HUDEP-2 (cell line): ENCODE data around the gene CYP2F1.
A peak's percentile ranks its signal among the peaks of the same experiment; 100 is the strongest.
"Not testable (repeated sequence)": the region's sequence is repeated elsewhere in the genome, so short reads cannot be mapped to it uniquely, and the experiment has no call there.

ENCODE experiments used
- DNase-seq, 76 experiments: peaks; one replicate each; lab custom pipeline; 2025; ENCODE audit not compliant: unreplicated experiment in 76 of 76; lab: John Stamatoyannopoulos, UW

Gene CYP2F1, protein sequence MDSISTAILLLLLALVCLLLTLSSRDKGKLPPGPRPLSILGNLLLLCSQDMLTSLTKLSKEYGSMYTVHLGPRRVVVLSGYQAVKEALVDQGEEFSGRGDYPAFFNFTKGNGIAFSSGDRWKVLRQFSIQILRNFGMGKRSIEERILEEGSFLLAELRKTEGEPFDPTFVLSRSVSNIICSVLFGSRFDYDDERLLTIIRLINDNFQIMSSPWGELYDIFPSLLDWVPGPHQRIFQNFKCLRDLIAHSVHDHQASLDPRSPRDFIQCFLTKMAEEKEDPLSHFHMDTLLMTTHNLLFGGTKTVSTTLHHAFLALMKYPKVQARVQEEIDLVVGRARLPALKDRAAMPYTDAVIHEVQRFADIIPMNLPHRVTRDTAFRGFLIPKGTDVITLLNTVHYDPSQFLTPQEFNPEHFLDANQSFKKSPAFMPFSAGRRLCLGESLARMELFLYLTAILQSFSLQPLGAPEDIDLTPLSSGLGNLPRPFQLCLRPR

DNA sequence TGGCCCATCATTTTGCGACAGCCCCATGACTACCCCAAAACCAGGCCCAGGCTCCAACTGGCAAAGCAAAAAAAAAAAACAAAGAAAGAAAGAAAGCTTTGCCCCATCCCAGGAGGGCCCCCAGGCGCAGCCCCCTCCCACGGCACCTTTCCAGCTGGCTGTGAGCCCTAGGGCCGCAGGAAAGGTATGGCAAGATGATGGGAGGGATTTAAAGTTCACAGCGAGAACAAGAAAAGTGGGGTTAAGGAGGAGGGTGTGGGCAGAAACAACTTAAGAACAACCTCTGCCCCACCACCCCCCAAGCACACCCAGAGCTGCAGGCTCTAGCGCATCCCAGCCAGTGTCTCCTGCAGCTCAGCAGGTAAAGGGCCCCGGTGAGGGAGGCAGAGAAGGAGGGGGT lies at the start of gene CYP2F1:
CYP2F1 (plus strand) TSS at position 301 of the 400 bp plus-strand sequence. CDS start 1,757 bp downstream, outside the sequence.
- DNase-seq, result no peak

DNA sequence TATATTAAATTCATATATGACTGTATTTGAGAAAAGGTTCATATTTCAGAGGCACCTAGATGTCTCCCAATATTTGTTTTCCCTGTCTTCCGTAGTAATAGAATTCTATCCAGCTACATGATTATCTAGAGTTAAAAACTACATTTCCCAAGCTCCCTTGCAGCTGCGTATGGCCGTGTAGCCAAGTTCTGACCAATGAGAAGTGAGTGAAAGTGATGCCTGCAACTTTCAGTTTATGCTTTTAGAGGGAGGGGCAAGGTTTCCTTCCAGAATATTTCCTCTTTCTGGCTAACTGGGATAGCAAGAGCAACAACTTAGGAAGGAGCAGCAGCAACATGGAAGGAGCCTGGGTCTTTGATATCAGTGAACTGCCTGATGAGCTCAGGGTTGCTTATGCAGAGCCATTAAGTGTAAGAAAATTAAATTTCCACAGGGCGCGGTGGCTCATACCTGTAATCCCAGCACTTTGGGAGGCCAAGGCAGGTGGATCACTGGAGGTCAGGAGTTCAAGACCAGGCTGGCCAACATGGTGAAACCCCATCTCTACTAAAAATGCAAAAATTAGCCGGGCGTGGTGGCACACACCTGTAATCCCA lies 49.2 kb upstream of the CYP2F1 start:
- DNase-seq, result no peak

DNA sequence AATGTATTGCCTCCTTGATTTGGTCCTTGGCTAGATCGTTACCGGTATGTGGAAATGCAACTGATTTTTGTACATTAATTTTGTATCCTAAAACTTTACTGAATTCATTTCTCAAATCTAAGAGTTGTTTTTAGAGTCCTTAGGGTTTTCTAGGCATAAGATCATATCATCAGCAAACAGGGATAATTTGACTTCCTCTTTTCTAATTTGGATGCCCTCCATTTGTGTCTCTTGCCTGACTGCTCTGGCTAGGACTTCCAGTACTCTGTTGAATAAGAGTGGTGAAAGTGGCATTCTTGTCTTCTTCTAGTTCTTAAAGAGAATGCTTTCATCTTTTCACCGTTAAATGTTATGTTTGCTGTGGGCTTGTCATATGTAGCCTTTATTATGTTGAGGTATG lies 37.9 kb upstream of the CYP2F1 start:
- DNase-seq, result no peak

DNA sequence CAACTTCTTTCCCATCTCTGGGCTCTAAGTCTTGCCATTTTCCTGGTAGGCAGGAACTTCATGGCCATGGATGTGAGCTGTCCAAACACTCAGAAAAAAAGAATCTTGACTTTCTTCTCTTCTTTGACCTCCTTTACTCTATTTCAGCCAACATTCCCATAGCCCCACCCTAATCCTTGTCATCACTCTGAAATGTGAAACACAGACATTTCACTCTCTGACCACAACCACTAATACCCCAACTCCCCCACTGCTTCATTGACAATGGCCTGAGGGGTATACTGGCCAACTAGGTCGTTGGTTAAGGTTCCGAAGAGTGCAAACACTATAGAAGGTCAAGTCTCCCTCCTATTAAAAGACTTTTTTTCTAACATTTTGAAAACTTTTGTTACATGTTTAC lies 30.7 kb upstream of the CYP2F1 start:
- DNase-seq, result no peak

DNA sequence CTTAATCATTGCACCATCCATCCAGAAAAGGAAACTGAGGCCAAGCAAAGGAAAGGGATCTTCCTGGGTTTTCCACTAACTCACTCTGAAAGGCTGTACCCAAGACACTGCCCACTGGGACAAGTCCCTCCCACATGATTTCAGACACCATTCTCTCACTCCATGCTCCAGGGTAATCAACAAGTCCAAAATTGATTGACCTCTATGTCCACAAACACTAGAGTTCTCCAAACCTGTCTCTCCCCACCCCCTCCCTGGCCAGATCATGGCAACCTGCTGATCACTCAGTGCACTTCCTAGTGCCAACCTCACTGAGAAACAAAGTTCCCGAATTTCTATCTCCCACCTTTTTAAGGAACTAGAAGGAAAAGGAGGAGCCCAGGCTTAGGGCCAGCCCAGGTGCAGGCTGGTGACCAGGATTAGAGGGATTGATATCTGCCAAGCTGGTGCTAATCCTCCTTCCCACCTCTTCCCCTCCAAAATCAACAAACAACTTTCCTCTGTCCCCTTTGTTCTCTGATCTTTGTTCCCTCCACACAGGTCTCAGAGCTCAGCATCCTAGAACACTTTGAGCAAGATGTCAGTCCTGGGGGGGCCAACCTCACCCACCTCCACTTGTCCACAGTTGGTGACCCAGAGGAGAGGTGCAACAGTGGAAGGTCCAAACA lies 28.4 kb upstream of the CYP2F1 start:
- DNase-seq, result no peak

DNA sequence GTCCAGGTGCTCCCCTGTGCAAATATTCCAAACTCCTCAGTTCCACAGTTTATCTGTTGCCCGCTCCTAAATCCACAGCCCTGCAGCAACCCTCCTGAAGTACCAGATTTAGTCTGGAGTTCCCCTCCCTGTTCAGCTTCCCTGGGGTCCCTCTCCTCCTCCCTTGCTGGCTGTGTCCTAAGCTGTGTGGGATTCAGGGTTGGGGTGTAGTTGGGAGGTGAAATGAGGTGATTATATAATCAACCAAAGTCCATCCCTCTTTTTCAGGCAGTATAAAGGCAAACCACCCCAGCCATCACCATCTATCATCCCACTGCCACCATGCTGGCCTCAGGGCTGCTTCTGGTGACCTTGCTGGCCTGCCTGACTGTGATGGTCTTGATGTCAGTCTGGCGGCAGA lies 26.1 kb upstream of the CYP2F1 start, which contains the start of gene CYP2A13:
CYP2A13 (plus strand) TSS at position 301 of the 400 bp plus-strand sequence; CDS start at position 322, 21 bp downstream.
- DNase-seq, result no peak

DNA sequence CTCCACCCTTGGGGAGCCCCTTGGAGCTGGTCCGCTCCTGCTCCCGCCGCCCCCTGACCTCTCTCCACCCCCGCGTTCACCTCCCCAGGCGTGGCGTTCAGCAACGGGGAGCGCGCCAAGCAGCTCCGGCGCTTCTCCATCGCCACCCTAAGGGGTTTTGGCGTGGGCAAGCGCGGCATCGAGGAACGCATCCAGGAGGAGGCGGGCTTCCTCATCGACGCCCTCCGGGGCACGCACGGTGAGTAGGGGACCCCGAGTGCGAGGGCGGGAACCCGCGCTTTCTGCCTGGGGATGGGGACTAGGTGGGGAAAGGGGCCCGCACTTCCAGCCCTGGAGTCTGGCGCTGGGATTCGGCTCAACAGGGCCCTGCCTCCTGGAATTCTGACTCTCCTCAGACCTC lies 24.3 kb upstream of the CYP2F1 start:
- DNase-seq, result no peak

DNA sequence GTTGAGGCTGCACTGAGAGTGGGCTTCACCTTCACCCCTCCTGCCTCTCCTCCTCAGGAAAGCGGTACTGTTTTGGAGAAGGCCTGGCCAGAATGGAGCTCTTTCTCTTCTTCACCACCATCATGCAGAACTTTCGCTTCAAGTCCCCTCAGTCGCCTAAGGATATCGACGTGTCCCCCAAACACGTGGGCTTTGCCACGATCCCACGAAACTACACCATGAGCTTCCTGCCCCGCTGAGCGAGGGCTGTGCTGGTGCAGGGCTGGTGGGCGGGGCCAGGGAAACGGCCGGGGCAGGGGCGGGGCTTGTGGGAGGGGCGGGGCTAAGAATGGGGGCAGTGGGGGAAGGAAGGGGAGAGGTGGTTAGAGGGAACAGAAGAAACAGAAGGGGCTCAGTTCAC lies 18.5 kb upstream of the CYP2F1 start:
- peak in 1 of 76 experiments; percentile 7 for DNase-seq

DNA sequence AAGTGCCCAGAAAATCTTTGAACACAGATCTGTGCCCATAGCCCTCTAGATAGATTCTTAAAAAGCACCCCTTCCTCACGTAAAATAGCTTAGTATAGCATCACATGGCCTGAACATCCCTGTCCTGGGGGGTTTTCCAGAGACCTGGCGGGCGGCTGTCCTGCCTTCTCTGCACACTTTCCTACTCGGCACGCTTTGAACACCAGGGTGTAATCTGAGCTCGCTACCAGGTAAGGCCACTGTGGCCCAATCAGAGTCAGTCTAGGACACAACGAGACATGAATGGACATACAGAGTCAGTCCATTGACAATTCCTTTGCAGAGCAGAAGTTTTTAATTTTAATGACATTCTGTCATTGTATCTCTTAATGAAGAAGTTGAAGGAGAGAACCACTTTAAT lies 17.9 kb upstream of the CYP2F1 start:
- DNase-seq, result no peak

DNA sequence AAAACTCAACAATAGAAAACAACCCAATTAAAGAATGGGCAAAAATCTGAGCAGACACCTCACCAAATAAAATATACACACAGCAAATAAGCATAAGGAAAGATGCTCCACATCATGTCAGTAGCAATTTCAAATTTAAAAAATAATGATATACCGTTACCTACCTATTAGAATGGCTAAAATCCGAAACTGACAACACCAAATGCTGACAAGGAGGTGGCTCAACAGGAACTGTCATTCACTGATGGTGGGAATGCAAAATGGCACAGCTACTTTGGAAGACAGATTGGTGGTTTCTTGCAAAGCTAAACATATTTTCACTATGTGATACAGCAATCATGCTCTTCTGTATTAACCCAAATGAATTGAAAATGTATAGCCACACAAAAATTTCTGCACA lies 16.9 kb upstream of the CYP2F1 start:
- DNase-seq, result no peak

DNA sequence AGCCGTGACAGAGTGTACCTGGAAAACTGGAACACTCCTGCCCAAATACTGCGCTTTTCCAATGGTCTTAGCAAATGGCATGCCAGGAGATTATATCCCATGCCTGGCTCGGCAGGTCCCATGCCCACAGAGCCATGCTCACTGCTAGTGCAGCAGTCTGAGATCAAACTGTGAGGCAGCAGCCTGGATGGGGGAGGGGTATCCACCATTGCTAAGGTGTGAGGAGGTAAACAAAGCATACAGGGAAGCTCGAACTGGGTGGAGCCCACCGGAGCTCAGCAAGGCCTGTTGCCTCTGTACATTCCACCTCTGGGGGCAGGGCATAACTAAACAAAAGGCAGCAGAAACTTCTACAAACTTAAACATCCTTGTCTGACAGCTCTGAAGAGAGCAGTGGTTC lies 15.5 kb upstream of the CYP2F1 start:
- no peak for DNase-seq

DNA sequence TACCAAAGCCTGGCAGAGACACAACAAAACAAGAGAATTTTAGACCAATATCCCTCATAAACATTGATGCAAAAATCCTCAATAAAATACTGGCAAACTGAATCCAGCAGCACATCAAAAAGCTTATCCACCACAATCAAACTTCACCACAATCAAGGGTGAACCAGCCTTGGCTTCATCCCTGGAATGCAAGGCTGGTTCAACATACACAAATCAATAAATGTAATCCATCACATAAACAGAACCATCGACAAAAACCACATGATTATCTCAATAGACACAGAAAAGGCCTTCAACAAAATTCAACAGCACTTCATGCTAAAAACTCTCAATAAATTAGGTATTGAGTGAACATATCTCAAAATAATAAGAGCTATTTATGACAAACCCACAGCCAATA lies 12.0 kb upstream of the CYP2F1 start:
- DNase-seq, result not testable (repeated sequence)

DNA sequence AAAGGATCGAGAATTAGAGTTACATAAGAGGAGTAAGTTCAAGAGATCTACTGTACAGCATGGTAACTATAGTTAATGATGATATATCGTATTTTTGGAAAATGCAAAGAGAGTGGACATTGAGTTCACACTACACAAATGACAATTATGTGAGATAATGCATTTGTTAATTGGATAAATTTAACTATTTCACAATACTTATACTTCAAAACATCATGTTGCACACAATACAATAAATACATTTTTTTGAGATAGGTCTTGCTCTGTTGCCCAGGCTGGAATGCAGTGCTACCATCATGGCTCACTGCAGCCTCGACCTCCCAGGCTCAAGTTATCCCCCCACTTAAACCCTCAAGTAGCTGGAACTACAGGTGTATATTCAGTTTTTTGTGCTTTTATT lies 8.1 kb upstream of the CYP2F1 start:
- DNase-seq, result no peak

DNA sequence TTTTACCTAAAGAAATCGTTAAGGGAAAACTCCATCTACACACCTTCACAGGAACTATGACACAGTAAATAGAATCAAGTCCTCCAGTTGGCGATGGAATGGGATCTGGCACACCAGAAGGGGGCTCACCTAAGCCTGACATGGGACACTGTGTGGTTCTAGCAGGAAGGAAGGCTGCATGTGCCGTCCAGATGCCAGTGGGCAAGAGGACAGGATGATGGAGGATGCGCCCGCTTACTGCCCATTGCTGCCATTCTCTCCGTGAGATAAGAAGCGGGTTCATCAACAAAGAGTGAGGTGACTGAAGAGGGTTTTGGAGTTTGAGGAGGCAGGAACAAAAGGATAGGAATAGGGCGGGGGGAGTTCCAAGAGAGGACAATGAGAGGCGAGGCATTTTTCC lies 2.9 kb upstream of the CYP2F1 start:
- DNase-seq, result no peak

DNA sequence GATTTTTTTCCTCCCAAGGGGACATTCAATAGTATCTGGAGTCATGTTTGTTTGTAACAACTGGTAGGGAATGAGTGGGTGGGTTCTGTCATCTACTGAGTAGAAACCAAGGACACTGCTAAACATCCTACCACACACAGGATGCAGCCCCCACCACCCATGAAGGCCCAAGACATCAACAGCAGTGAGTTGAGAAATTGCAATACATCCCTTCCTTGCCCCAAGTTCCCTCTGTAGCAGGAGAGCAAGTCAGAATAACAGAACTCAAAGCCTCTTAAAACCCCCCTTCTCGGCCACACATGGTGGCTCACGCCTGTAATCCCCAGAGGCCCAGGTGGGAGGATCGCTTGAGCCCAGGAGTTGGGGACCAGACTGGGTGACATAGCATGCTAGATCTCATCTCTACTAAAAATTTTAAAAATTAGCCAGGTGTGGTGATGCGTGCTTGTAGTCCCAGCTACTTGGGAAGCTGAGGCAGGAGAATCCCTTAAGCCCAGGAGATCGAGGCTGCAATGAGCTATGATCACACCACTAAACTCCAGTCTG lies 2.4 kb upstream of the CYP2F1 start:
- DNase-seq, result no peak

DNA sequence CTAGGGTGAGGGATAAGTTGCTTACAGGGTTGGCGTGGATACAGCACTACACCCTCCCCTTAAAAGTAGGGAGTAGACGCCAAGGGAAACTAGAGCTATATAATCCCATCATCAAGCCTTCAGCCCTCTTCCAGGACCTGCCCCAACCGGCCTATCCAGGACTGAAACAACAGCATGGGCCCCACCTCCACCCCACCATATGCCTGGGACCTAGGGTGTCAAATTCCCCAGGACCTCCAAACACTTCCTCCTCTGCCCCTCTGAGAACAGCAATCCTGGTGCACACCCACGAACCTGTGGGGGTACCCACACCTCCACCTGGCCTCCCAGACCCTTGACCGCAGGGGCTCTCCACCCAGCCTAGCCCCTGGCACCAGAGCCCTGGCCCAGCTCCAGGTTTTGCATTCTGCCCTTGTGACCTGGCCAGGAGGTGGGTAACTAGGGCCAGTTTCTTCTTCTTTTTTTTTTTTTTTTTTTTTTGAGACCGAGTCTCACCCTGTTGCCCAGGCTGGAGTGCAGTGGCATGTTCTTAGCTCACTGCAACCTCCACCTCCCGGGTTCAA lies 1.4 kb upstream of the CYP2F1 start:
- no peak for DNase-seq

DNA sequence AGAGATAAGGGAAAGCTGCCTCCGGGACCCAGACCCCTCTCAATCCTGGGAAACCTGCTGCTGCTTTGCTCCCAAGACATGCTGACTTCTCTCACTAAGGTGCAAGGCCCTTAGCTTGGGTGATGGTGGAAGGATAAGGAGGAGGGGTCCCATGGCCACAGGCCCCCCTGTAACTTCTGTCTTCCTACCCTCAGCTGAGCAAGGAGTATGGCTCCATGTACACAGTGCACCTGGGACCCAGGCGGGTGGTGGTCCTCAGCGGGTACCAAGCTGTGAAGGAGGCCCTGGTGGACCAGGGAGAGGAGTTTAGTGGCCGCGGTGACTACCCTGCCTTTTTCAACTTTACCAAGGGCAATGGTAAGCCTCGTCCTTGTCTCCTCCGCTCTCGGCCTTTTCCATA lies 2.0 kb downstream of the CYP2F1 start:
- no peak for DNase-seq

DNA sequence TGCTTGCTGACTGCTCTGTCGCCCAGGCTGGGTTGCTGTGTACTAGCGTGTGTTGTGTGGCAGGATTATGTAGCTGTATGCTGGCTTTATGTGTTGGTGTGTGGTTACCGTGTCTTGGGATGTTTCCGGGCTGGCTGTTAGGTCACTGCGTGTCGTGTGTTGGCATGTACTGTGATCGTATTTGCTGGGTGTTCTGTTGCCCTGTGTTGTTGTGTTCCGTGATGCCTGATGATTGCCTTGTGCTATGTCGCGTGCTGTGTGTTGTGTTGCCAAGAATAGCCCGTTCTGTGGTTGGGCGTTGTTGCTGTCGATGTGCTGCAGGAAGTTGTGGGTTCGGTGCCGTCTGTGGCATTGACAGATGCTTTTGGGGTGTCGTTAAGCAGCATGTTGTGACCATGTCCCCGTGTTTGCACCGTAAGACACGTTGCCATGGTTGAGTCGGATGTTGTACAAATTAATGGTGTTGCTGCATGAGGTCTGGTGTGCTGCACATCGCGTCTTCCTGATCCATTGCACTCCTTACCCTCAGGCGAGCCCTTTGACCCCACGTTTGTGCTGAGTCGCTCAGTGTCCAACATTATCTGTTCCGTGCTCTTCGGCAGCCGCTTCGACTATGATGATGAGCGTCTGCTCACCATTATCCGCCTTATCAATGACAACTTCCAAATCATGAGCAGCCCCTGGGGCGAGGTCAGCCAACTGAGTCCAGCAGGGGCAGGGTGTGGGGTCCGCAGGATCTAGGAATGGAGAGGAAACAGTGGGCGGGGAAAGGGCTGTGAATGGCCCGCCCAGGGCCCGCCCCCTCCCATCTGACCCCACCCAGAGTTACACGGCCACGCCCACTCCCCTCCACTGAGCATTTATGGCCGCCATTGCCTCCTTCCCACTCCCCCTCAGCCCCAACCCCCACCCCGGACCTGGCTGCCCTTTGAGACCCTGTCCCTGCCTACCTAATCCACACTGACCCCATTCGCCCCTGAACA lies 7.0 kb downstream of the CYP2F1 start:
- not testable (repeated sequence) for DNase-seq

DNA sequence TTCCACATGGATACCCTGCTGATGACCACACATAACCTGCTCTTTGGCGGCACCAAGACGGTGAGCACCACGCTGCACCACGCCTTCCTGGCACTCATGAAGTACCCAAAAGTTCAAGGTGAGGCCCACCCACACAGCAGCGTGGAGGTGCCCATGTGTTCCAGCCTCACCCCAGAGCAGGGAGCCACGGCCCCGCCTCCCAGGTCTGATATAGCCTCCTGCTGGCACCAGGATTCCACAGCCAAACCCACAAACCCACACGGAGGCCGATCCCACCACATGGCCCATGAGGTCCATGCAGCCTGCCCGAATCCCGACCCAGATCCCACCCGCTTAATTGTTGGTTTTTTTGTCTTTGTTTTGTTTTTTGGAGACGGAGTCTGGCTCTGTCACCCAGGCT lies 8.6 kb downstream of the CYP2F1 start:
- not testable (repeated sequence) for DNase-seq
